Natural killer cell (primary cell): ENCODE measurements around the gene GRAP. TPM values are rescaled to one million over a fixed set of nuclear protein-coding genes. Genes with fewer than 3 reads are reported as not detected.
A peak's percentile ranks its signal among the peaks of the same experiment; 100 is the strongest.

Experiments
- ATAC-seq, 3 donors: fragments of 150-1000 bp in 2 of 3; fragments of 200-7000 bp in 1 of 3; cut with Tn5 transposase; 1 replicate in 1 of 3; 2 replicates in 2 of 3; pipeline ENCODE4 v1.10.0; 2021; ENCODE audit warnings: mild to moderate bottlenecking in 2 of 3, moderate library complexity in 2 of 3
- DNase-seq, 2 donors: peaks; one replicate each; pipeline versions ENCODE4 v3.0.0 to v3.0.0-alpha.2; 2013 to 2021; ENCODE audit warnings: mixed read lengths in 1 of 2
- H3K27ac ChIP-seq: one replicate; pipeline ENCODE4 v1.5.1; 2013; ENCODE audit warnings: mild to moderate bottlenecking, low read length
- H3K27me3 ChIP-seq: one replicate; pipeline ENCODE4 v1.6.1; 2013; ENCODE audit warnings: low read length; ENCODE audit not compliant: control insufficient read depth, insufficient read depth
- H3K36me3 ChIP-seq: one replicate; pipeline ENCODE4 v1.6.1; 2013; ENCODE audit warnings: low read length; ENCODE audit not compliant: control insufficient read depth, insufficient read depth
- H3K4me1 ChIP-seq: one replicate; pipeline ENCODE4 v1.6.1; 2013; ENCODE audit warnings: low read length; ENCODE audit not compliant: control insufficient read depth, insufficient read depth
- H3K4me3 ChIP-seq: one replicate; pipeline ENCODE4 v1.5.1; 2013; ENCODE audit warnings: low read length
- H3K9me3 ChIP-seq: one replicate; pipeline ENCODE4 v1.6.1; 2013; ENCODE audit warnings: low read length; ENCODE audit not compliant: control insufficient read depth, insufficient read depth
- H3K27ac Mint-ChIP-seq, 2 donors: one replicate each; pipeline ENCODE4 v1.8.0; 2022; ENCODE audit warnings: mild to moderate bottlenecking in 2 of 2, mixed read lengths in 2 of 2, moderate library complexity in 1 of 2
- H3K27me3 Mint-ChIP-seq, 2 donors: one replicate each; pipeline ENCODE4 v1.8.0; 2022; ENCODE audit warnings: low read depth in 2 of 2, mixed read lengths in 2 of 2
- H3K36me3 Mint-ChIP-seq: one replicate; pipeline ENCODE4 v1.8.0; 2022; ENCODE audit warnings: mixed read lengths
- H3K4me1 Mint-ChIP-seq, 2 donors: one replicate each; pipeline ENCODE4 v1.8.0; 2022; ENCODE audit warnings: mixed read lengths in 2 of 2
- H3K4me3 Mint-ChIP-seq: one replicate; pipeline ENCODE4 v1.8.0; 2022; ENCODE audit warnings: mild to moderate bottlenecking, moderate library complexity, mixed read lengths
- H3K9me3 Mint-ChIP-seq, 2 donors: one replicate each; pipeline ENCODE4 v1.8.0; 2022; ENCODE audit warnings: mixed read lengths in 2 of 2
- CTCF ChIP-seq: fragments of 200-600 bp; IDR thresholded peaks from one replicate; pipeline ENCODE4 v1.8.0; 2022; ENCODE audit warnings: antibody characterized with exemption
- WGBS: methylation state at CpG from one replicate; pipeline ENCODE4 v1.1.7; 2013; ENCODE audit warnings: missing lambda C conversion rate; ENCODE audit not compliant: insufficient coverage; 5-methylcytosine and 5-hydroxymethylcytosine counted together
- intact Hi-C: fragments of 100-400 bp; cut with micrococcal nuclease; formaldehyde crosslinking; loops from one replicate; pipeline ENCODE4 v1.14.2; 2022
- total RNA-seq, 4 donors: library from RNA; stranded (reverse); fragments of 120-200 nt in 1 of 4; gene quantifications; one replicate each; pipeline versions ENCODE4 v1.2.3 to v1.2.4, GENCODE V29; 2013 to 2022

Gene GRAP
- total RNA-seq, 3 donors from 2014 or later (not counting 1 experiment from before 2014, with no cell fraction given): 5.6 to 11.3 (median 7.1) TPM

GRCh38 chr17:19005137-19005773 is 41.5 kb downstream of the GRAP start:
- Mint-ChIP-seq H3K4me3 (peak overlapping the region; percentile 76), H3K27me3 (peaks cover 0 to 4% of the 10 kb centered on the region in 2 donors), H3K9me3 (no peaks in the 10 kb centered on the region), H3K27ac (peak overlapping the region; percentile 79 to 86), H3K4me1 (peaks cover 11 to 18% of the 10 kb centered on the region in 2 donors), H3K36me3 (no peaks in the 10 kb centered on the region)
- intact Hi-C loops: no loop called here
- peaks cover 35% of the 10 kb centered on the region for H3K4me1 ChIP-seq
- H3K27me3 ChIP-seq: peaks cover 2% of the 10 kb centered on the region
- TF ChIP-seq CTCF: no peak
- ATAC-seq: peak in 1 of 3 donors; percentile 3
- H3K4me3 ChIP-seq: peak overlapping the region; percentile 25
- peak overlapping the region; percentile 71 for H3K27ac ChIP-seq
- no peaks in the 10 kb centered on the region for H3K36me3 ChIP-seq
- no peaks in the 10 kb centered on the region for H3K9me3 ChIP-seq
- peak in 1 of 2 donors; percentile 31 for DNase-seq
- WGBS: 97% methylated on average over 13 of the region's 13 CpGs

GRCh38 chr17:19004421-19005136 is 42.2 kb downstream of the GRAP start, which contains the start of gene FAM83G:
Gene FAM83G (minus strand): TSS chr17:19004764. CDS start chr17:19004041, 723 bp downstream.
- DNase-seq: peak; percentile 89 to 90
- intact Hi-C loops: no loop called here
- Histone ChIP-seq H3K4me1 (peaks cover 35% of the 10 kb centered on the region), H3K36me3 (no peaks in the 10 kb centered on the region), H3K27ac (peak within 1 kb of the TSS; percentile 71), H3K27me3 (peaks cover 2% of the 10 kb centered on the region), H3K4me3 (peak within 1 kb of the TSS; percentile 81), H3K9me3 (no peaks in the 10 kb centered on the region)
- Mint-ChIP-seq H3K9me3 (no peaks in the 10 kb centered on the region), H3K4me1 (peaks cover 11 to 18% of the 10 kb centered on the region in 2 donors), H3K36me3 (no peaks in the 10 kb centered on the region), H3K4me3 (peak within 1 kb of the TSS; percentile 89), H3K27ac (peak within 1 kb of the TSS; percentile 79 to 86), H3K27me3 (peaks cover 0 to under 1% of the 10 kb centered on the region in 2 donors)
- 8% methylated on average over 67 of the region's 67 CpGs for WGBS
- ATAC-seq: peak; percentile 78 to 89 (median 89)
- no peak for TF ChIP-seq CTCF

GRCh38 chr17:19003543-19004420 is 43.0 kb downstream of the GRAP start:
- peak overlapping the region; percentile 89 for H3K4me3 Mint-ChIP-seq
- intact Hi-C loops: no loop called here
- no peaks in the 10 kb centered on the region for H3K36me3 Mint-ChIP-seq
- WGBS: 25% methylated on average over 73 of the region's 73 CpGs
- TF ChIP-seq CTCF: no peak
- H3K27ac ChIP-seq: peak overlapping the region; percentile 42
- peak overlapping the region; percentile 78 to 86 for H3K27ac Mint-ChIP-seq
- peak overlapping the region; percentile 81 for H3K4me3 ChIP-seq
- H3K9me3 ChIP-seq: no peaks in the 10 kb centered on the region
- ATAC-seq (peak; percentile 2 to 19 (median 3)), DNase-seq (peak; percentile 26 to 48)
- peaks cover 2% of the 10 kb centered on the region for H3K27me3 ChIP-seq
- peaks cover 11 to 18% of the 10 kb centered on the region in 2 donors for H3K4me1 Mint-ChIP-seq
- H3K4me1 ChIP-seq: peaks cover 35% of the 10 kb centered on the region
- no peaks in the 10 kb centered on the region for H3K27me3 Mint-ChIP-seq
- H3K9me3 Mint-ChIP-seq: no peaks in the 10 kb centered on the region
- H3K36me3 ChIP-seq: no peaks in the 10 kb centered on the region
